B cell (primary cell): Measurements from ENCODE around the gene TMEM119. TPM values are rescaled to one million over a fixed set of nuclear protein-coding genes. Genes with fewer than 3 reads are reported as not detected.

Experiments
- ATAC-seq: fragments of 200-7000 bp; cut with Tn5 transposase; one replicate; pipeline ENCODE4 v1.10.0; 2021; ENCODE audit warnings: low read depth, mild to moderate bottlenecking, moderate number of reproducible peaks, moderate library complexity
- CTCF ChIA-PET: fragments of 350-600 bp; sonication (Branson Sonifier 250); formaldehyde crosslinking; loops from one replicate; lab custom pipeline; 2021; ENCODE audit warnings: antibody characterized with exemption, inconsistent platforms; lab: Charles Lee
- POLR2A ChIA-PET: fragments of 350-600 bp; sonication (Branson Sonifier 250); formaldehyde crosslinking; loops from one replicate; lab custom pipeline; 2021; ENCODE audit warnings: antibody characterized with exemption; lab: Charles Lee
- DNase-seq: peaks from one replicate; pipeline ENCODE4 v3.0.0; 2013
- H2AFZ ChIP-seq: 2 replicates; pipeline ENCODE4 v1.6.1; 2012; ENCODE audit warnings: mild to moderate bottlenecking, low read depth, low read length; ENCODE audit not compliant: insufficient read depth, poor library complexity, severe bottlenecking
- H3K27ac ChIP-seq, 2 donors: 1 replicate in 1 of 2; 2 replicates in 1 of 2; pipeline ENCODE4 v1.5.1; 2012 to 2013; ENCODE audit warnings: low read length in 2 of 2, mild to moderate bottlenecking in 2 of 2, moderate library complexity in 1 of 2
- H3K27me3 ChIP-seq, 4 experiments: fragments of 200-600 bp in 1 of 4; sonication (generic) in 1 of 4; replicated peaks in 1 of 4; 1 replicate in 2 of 4; 2 replicates in 2 of 4; pipeline versions ENCODE4 v1.6.1 to v1.7.0; 2013 to 2016; ENCODE audit warnings: low read length in 3 of 4, mild to moderate bottlenecking in 2 of 4, mixed read lengths in 1 of 4, moderate library complexity in 1 of 4; ENCODE audit not compliant: insufficient read depth in 4 of 4, control insufficient read depth in 3 of 4; ENCODE audit errors: control extremely low read depth in 1 of 4
- H3K36me3 ChIP-seq, 2 experiments: replicated peaks in 1 of 2; 1 replicate in 1 of 2; 2 replicates in 1 of 2; pipeline versions ENCODE4 v1.6.1 to v1.7.1; 2013; ENCODE audit warnings: low read length in 1 of 2; ENCODE audit not compliant: insufficient read depth in 2 of 2, control insufficient read depth in 1 of 2; ENCODE audit errors: control extremely low read depth in 1 of 2, extremely low read depth in 1 of 2
- H3K4me1 ChIP-seq, 2 donors: fragments of 200-600 bp in 1 of 2; sonication (generic) in 1 of 2; 1 replicate in 1 of 2; 2 replicates in 1 of 2; pipeline versions ENCODE4 v1.5.1 to v1.6.1; 2013 to 2017; ENCODE audit warnings: low read length in 2 of 2; ENCODE audit not compliant: control insufficient read depth in 2 of 2, insufficient read depth in 2 of 2
- H3K4me2 ChIP-seq: replicated peaks from 2 replicates; pipeline ENCODE3; 2012; ENCODE audit warnings: mild to moderate bottlenecking, low read depth, low read length; ENCODE audit not compliant: poor library complexity, severe bottlenecking
- H3K4me3 ChIP-seq, 5 experiments: fragments of 200-600 bp in 1 of 5; sonication (generic) in 1 of 5; 1 replicate in 3 of 5; 2 replicates in 2 of 5; pipeline versions ENCODE4 v1.5.1 to v1.7.0; 2011 to 2016; ENCODE audit warnings: low read length in 4 of 5, mild to moderate bottlenecking in 4 of 5, low read depth in 2 of 5, control low read depth in 1 of 5, moderate library complexity in 1 of 5; ENCODE audit not compliant: insufficient read depth in 1 of 5; ENCODE audit errors: control extremely low read depth in 1 of 5, extremely low read depth in 1 of 5
- H3K79me2 ChIP-seq: fragments of 200-600 bp; sonication (generic); one replicate; pipeline ENCODE4 v1.6.0; 2016; ENCODE audit warnings: low read length; ENCODE audit not compliant: control insufficient read depth, insufficient read depth
- H3K9ac ChIP-seq: fragments of 200-600 bp; sonication (generic); 2 replicates; pipeline ENCODE4 v1.6.1; 2017; ENCODE audit warnings: mild to moderate bottlenecking, low read length, moderate library complexity
- H3K9me3 ChIP-seq, 3 donors: one replicate each; pipeline versions ENCODE4 v1.6.1 to v1.7.1; 2013; ENCODE audit warnings: low read length in 2 of 3; ENCODE audit not compliant: control insufficient read depth in 2 of 3, insufficient read depth in 1 of 3; ENCODE audit errors: control extremely low read depth in 1 of 3
- H4K20me1 ChIP-seq: 2 replicates; pipeline ENCODE4 v1.6.0; 2012; ENCODE audit warnings: mild to moderate bottlenecking, low read length; ENCODE audit not compliant: insufficient read depth, control insufficient read depth, poor library complexity, severe bottlenecking
- H3K27ac Mint-ChIP-seq: one replicate; pipeline ENCODE4 v1.8.0; 2021; ENCODE audit warnings: mixed read lengths
- H3K27me3 Mint-ChIP-seq: one replicate; pipeline ENCODE4 v1.8.0; 2021; ENCODE audit warnings: mixed read lengths
- H3K4me1 Mint-ChIP-seq: one replicate; pipeline ENCODE4 v1.8.0; 2021; ENCODE audit warnings: mixed read lengths
- H3K4me3 Mint-ChIP-seq: one replicate; pipeline ENCODE4 v1.8.0; 2021; ENCODE audit warnings: mixed read lengths
- H3K9me3 Mint-ChIP-seq: one replicate; pipeline ENCODE4 v1.8.0; 2022; ENCODE audit warnings: mixed read lengths; ENCODE audit not compliant: insufficient read depth
- EZH2 ChIP-seq: IDR thresholded peaks from 2 replicates; pipeline ENCODE4 v1.6.1; 2012; ENCODE audit warnings: borderline replicate concordance, low read depth, mild to moderate bottlenecking, moderate library complexity, low read length; ENCODE audit not compliant: insufficient read depth, poor library complexity, severe bottlenecking
- WGBS: methylation state at CpG from one replicate; pipeline ENCODE4 v1.1.5; 2013; ENCODE audit warnings: missing lambda C conversion rate; ENCODE audit not compliant: insufficient coverage; 5-methylcytosine and 5-hydroxymethylcytosine counted together
- intact Hi-C: fragments of 100-400 bp; cut with micrococcal nuclease; formaldehyde crosslinking; loops from one replicate; pipeline ENCODE4 v1.10.0; 2022
- polyA plus RNA-seq: library from polyadenylated mRNA; depleted of rRNA; stranded (reverse); fragments of >200 nt; gene quantifications from 2 replicates; pipeline ENCODE4 v1.2.3, GENCODE V29; 2012
- total RNA-seq, 2 donors: library from RNA; stranded (reverse); fragments of 120-200 nt in 1 of 2; gene quantifications; 1 replicate in 1 of 2; 2 replicates in 1 of 2; pipeline versions ENCODE4 v1.2.3 to v1.2.4, GENCODE V29; 2013 to 2022
- TF ChIP-seq, protein P1 (sequence below): fragments of 200-600 bp; IDR thresholded peaks from one replicate; pipeline ENCODE4 v1.8.0; 2022; ENCODE audit warnings: antibody characterized with exemption, mild to moderate bottlenecking

TMEM119 gene
- total and polyA plus RNA-seq, 2 donors (not counting 1 experiment from before 2014, with no cell fraction given) = 0.25 TPM; not detected in 1

DNA sequence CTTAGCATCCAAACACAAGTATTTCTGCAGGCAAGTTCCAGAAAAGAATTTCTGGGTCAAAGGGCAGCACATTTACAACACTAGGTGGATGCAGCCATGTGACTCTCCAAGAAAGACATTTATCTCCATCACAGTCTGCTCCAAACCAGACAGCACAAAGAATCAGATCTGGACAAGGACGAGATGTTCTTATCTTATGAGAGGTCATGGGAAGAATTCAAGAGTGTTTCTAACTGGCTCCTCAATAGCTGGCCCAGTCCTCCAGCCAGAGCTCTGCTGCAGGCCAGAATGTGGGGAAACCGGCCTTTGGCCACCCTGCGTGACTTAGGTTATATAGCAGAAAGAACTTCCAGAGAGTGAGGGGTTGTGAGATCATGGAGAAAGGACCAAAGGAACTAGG is 17.4 kb downstream of the TMEM119 start:
- ChIA-PET POLR2A (no interaction called here), CTCF (interaction anchor here (0.7 kb wide), 1 partner anchor 24 kb away, joined by 3 read pairs; no protein-coding TSS in a partner anchor)
- H2AFZ ChIP-seq = no peak overlapping the region
- H3K9me3 Mint-ChIP-seq = peaks cover 3% of the 10 kb centered on the region
- peaks cover 4% of the 10 kb centered on the region for H3K27me3 Mint-ChIP-seq
- H3K9ac ChIP-seq = no peak overlapping the region
- peaks cover 26% of the 10 kb centered on the region for H3K4me1 Mint-ChIP-seq
- no peak overlapping the region for H3K4me2 ChIP-seq
- intact Hi-C loops = no loop called here
- no peak for ATAC-seq
- no peak overlapping the region for H3K4me3 Mint-ChIP-seq
- H3K36me3 ChIP-seq = no peaks in the 10 kb centered on the region
- no peak overlapping the region for H3K4me3 ChIP-seq
- no peaks in the 10 kb centered on the region for H3K79me2 ChIP-seq
- no peaks in the 10 kb centered on the region for H4K20me1 ChIP-seq
- H3K4me1 ChIP-seq = peaks cover 7 to 9% of the 10 kb centered on the region in 2 donors
- no peak overlapping the region for H3K27ac ChIP-seq
- DNase-seq = no peak
- TF ChIP-seq, protein P1, sequence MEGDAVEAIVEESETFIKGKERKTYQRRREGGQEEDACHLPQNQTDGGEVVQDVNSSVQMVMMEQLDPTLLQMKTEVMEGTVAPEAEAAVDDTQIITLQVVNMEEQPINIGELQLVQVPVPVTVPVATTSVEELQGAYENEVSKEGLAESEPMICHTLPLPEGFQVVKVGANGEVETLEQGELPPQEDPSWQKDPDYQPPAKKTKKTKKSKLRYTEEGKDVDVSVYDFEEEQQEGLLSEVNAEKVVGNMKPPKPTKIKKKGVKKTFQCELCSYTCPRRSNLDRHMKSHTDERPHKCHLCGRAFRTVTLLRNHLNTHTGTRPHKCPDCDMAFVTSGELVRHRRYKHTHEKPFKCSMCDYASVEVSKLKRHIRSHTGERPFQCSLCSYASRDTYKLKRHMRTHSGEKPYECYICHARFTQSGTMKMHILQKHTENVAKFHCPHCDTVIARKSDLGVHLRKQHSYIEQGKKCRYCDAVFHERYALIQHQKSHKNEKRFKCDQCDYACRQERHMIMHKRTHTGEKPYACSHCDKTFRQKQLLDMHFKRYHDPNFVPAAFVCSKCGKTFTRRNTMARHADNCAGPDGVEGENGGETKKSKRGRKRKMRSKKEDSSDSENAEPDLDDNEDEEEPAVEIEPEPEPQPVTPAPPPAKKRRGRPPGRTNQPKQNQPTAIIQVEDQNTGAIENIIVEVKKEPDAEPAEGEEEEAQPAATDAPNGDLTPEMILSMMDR = no peak
- TF ChIP-seq EZH2 = no peak
- no peaks in the 10 kb centered on the region for H3K27me3 ChIP-seq
- WGBS = 97% methylated on average over 3 of the region's 3 CpGs
- H3K27ac Mint-ChIP-seq = no peak overlapping the region
- peaks cover 0 to 4% (median 0%) of the 10 kb centered on the region in 3 donors for H3K9me3 ChIP-seq

DNA sequence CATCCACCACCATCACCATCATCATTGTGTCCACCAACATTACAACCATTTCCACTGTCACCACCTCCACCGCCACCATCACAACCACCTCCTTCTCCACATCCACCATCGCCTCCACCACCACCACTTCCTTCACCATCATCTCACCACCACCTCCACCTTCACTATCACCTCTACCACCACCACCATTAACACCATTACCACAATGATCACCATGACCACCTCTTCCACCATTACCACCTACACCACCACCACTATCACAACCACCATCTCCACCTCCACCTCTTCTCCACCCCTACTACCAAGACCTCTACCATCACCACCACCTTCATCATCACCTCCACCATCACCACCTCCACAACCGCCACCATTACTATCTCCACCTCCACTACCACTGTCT is 19.1 kb downstream of the TMEM119 start:
- Mint-ChIP-seq H3K4me1 (peaks cover 33% of the 10 kb centered on the region), H3K9me3 (peaks cover 3% of the 10 kb centered on the region), H3K4me3 (no peak overlapping the region), H3K27me3 (no peaks in the 10 kb centered on the region), H3K27ac (no peak overlapping the region)
- no peak overlapping the region for H3K27ac ChIP-seq
- no peak overlapping the region for H3K4me3 ChIP-seq
- H3K79me2 ChIP-seq = no peaks in the 10 kb centered on the region
- no peaks in the 10 kb centered on the region for H3K27me3 ChIP-seq
- DNase-seq (no peak), ATAC-seq (no peak)
- no peak overlapping the region for H3K4me2 ChIP-seq
- no peak overlapping the region for H3K9ac ChIP-seq
- no peak overlapping the region for H2AFZ ChIP-seq
- 98% methylated on average over 3 of the region's 3 CpGs for WGBS
- peaks cover 7 to 9% of the 10 kb centered on the region in 2 donors for H3K4me1 ChIP-seq
- H3K9me3 ChIP-seq = peaks cover 0 to 4% (median 0%) of the 10 kb centered on the region in 3 donors
- ChIA-PET POLR2A (no interaction called here), CTCF (interaction anchor here (1.2 to 4.2 kb wide), 4 partner anchors 10 to 39 kb away, joined by 4 to 29 read pairs (median 6); no protein-coding TSS in a partner anchor)
- no peaks in the 10 kb centered on the region for H4K20me1 ChIP-seq
- H3K36me3 ChIP-seq = no peaks in the 10 kb centered on the region
- no peak for TF ChIP-seq EZH2
- TF ChIP-seq, protein P1 = no peak
- intact Hi-C loops = no loop called here
